Raji (cell line): ENCODE data around the gene PLXNC1.

Experiments used
- POLR2A ChIP-seq: IDR thresholded peaks from 2 replicates; pipeline ENCODE4 v1.6.1; 2011; ENCODE audit warnings: low read depth, low read length, control low read depth; ENCODE audit not compliant: insufficient read depth

Gene PLXNC1

DNA sequence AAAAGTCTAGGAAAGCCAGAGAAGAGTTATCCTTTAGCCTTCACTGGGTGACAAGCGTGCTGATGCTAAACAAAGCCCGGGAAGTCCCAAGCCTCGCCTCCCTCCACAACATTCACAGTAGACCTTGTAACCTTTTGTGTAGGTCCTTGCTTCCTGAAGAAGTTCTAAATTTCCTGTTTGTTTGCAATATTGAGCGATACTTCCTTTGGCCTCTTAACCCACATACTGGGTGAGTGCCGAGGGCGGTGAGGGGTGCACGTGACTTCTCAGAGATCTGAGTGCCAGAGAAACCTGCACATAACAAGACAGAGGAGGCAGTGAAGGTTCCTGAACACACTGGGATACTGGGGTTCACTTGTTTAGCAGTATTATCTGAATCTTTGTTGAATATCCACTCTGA is 134.3 kb downstream of the PLXNC1 start:
- no peak for TF ChIP-seq POLR2A

DNA sequence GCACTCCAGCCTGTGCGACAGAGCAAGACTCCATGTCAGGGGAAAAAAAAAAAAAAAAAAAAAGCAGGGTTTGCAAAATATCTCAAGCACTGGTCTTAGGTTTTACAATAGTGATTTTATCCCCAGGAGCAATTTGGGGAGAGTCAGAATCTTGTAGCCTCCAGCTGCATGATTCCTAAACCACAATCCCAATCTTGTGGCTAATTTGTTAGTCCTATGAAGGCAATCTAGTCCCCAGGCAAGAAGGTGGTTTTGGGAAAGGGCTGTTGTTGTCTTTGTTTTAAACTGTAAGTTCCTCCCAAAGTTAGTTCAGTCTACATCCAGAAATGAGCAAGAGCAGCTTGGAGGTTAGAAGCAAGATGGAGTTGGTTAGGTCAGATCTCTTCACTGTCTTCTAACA is 135.7 kb downstream of the PLXNC1 start:
- no peak for TF ChIP-seq POLR2A

DNA sequence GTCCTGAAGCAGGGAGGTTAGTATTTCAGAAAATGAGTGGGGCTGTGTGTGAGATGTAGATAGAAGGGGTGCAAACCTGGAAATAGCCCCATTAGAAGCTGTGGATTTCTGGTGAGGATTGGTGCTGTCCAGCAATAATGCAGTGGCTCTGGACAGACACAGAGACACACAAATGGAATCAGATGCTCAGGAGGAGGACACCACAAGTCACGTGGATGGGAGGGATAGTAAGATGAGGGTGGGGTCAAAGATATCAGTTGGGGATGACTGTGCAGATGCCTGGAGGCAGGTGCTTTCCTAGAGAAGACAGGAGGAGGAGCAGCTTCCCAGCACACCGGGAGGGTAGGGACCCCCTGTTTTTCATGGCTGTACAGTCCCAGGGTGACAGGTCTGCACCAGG is 136.5 kb downstream of the PLXNC1 start:
- TF ChIP-seq POLR2A, result no peak

DNA sequence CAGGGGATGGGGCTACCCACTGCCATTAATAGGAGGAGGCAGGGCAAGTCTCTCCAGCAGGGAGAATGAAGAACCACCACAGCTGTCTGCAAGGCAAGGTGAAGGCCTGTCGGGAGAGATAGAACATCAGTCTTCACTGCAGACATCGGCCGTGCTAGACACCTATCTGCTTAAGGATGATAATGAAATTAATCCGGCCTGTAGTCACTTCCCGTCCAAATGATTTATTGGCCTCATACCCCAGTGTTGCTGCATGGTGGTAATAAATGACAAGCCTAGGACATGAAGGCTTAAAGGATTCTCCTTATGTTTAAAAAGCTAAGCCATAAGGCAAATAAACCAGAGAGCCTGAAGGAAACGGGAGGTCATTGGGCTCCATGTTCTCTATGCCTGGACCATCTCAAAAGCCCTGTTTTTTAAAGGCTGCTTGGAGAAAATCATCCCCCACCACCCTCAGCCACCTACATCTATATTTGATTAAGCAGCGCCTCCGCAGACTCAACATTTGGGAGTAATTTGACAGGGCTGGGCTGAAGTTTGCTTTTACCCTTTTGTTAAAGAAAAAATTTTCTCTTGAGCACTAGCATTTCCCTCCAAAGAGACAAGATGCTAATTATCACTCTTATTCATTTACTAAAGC is 137.7 kb downstream of the PLXNC1 start:
- TF ChIP-seq POLR2A, result no peak

DNA sequence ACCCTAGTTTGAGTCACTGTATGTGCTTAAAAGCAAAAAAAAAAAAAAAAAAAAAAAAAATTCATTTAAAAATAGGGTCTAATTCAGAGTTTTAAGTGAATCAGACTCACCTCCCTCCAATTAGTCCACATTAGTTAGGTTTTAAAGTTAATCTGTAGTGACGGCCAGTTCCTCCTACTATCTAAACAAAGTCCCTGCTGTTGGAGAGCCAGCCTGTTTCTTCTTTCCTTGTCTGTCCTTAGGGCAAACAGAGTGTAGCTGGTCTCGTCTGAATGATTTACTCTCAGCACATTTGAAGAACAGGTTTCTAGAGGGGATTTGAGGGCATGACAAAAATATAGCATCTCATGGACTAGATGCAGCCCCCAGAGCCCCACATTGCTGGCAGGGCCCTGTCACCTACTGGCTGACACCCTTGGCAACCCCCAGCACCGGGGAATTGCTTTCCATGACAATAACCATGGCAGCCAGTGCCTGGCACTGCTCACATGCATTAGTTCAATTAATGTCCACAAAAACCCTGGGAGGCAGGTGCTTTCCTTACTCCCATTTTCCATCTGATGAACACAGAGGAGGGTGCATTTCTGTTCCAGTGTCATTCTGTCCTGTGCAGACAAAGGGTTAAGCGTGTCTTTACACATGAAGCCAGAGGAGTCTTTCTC is 138.3 kb downstream of the PLXNC1 start:
- TF ChIP-seq POLR2A, result no peak

DNA sequence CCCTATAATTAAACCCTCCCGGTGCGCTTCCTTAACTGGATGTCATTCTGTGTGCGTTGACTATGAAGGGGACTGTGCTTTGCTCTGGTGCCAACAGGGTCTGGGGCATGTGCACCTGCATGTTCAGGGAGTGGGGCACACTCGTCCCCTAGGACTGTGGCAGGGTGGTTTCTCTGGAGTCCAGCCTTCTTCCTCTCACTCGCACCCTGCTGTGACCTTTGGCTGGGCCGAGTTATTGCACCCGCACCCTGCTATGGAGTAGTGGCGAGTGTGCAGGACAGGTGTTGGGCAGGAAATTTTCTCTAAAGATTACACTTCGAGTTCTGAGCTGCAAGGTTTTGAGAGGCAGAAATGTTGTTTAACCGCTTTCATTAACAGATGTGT is 138.9 kb downstream of the PLXNC1 start:
- no peak for TF ChIP-seq POLR2A

DNA sequence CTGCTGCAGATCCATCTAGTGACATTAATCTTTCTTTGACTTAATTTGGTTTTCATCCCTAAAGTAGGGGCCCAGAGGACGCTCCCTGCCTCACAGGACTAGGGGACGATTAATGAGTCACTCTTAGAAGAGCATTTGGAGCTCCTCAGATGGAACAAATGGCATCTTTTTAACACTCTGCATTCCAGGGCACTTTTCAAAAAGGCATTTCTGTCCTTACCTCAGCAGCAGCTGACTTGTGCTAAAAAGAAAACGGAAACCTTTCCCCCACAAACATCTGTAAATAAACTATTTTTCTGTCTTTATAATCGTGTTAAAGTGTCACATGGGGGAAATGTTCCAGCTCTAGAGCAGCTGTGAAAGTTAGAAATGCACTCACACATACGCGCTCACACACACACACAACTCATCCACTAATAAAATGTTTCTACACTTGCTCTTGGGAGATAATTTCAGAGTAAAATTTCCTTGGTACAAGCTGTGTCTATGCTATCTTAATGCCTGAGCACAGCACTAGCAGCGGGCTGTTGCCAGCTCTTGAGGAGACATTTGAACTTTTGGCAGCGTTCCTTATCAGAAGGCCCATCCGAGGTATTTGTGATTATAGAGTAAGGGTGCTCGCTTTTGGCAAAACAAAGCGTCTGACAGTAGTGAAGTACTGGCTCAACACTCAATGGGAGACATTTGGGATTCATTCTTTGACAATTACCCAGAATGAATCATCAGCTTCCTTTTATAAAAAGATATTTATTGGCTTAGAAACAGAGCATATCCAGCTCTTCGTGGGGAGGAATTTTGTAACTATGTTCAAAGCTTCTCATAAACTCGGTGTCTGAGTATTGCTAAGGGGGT is 141.3 kb downstream of the PLXNC1 start:
- TF ChIP-seq POLR2A, result no peak

DNA sequence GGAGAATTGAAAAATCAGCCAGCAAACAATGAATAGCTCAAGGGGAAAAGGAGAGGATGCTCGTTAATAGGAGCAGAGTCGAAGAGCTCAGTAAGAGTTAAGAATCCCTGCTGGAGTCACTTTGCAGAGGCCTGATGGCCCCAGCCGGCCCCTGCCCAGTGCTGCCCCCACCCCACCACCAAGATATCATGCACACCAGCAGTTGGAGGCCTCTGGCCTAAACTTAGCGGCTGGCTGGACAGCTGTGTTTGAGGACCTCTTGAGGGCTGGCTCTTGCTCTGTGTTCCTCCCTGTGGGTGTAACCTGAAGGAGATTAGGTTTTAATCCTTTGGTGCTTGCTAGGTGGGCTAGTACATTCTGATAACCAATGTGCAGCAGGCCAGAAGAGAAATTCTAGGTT is 142.0 kb downstream of the PLXNC1 start:
- TF ChIP-seq POLR2A, result no peak

DNA sequence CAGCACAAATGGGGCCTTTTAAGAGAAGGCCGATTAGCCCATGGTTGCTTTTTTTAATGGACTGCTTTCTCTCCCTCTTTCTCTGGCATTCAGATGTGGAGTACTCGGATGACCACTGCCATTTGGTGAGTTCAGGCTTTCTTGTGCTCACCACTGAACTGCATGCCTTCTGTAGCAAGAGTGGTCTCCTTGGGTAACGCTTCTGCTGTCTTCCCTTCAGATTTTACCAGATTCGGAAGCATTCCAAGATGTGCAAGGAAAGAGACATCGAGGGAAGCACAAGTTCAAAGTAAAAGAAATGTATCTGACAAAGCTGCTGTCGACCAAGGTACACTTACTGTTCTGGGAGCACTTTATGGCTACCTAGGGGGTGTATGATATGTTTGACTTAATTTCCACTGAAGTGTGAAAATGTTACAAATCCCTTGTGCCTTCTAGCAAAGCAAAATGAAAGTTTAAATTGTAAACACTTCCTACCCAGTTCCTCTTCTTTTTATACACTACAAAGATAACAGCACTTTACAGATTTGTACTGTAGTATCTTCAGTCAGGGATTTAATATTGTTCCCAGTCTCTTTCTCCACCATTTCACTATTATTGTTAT is 148.8 kb downstream of the PLXNC1 start:
- no peak for TF ChIP-seq POLR2A

DNA sequence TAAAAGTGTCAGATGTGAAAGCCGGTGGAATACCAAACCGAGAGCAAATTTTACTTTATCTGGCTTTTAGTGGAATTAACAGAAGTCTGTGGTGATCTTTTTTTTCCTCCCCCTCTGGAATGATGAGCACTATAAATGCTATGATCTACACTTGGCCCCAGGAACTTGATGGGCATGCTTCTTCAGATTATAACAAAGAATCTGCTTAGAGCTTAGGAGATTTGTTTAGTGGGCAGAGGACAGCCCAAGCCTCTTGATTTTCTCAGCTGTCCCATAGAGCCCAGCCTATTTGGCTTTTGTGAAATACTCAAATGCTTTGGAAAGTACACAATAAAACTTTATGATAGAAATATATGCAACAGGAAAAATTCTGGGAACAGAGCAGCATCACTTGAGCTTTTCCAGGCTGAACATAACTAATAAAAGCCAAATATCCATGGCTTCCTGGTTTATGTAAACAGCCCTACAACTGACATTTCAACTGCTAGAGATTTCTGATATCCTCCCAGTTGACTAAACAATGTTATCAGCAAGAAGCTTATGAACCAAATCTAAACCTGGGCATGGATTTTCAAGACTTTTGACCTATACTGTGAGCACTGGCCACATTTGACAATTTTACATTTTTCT is 149.6 kb downstream of the PLXNC1 start:
- no peak for TF ChIP-seq POLR2A

DNA sequence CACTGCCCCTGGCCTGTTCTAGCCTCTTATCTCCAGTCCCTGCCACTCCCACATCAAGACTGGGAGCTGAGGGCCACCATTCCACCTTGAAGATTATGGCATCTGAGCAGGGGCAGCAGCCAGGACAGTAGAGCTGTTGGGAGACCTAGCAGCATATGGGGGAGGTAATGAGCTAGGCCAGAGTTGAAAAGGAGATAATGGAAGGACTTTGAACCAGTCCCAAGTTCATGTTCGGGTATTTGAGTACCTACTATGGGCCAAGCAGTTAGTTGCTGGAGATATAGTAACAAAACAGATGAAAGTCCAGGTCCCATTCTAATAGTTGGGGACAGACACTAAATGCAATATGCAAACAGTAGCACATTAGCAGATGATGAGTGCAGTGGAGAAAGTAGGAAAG is 151.5 kb downstream of the PLXNC1 start:
- TF ChIP-seq POLR2A, result no peak

DNA sequence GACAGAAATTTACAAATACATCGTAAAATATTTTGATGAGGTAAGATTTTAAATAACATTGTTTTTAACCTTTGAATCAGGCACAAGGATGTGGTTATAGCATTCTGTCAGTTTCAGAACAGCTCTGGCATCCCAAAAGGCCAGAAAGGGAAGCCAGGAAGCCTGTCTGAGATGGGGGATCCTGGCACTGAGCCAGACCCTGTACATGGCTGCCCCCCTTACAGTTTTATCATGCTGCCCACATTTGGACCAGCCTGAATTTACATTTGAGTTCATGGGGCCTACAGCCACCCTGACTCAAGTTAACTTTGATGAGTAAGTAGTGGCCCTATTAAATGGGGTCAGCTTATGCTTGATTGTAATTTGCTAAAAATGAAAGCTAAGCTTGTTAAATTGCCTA is 155.6 kb downstream of the PLXNC1 start:
- TF ChIP-seq POLR2A, result no peak

DNA sequence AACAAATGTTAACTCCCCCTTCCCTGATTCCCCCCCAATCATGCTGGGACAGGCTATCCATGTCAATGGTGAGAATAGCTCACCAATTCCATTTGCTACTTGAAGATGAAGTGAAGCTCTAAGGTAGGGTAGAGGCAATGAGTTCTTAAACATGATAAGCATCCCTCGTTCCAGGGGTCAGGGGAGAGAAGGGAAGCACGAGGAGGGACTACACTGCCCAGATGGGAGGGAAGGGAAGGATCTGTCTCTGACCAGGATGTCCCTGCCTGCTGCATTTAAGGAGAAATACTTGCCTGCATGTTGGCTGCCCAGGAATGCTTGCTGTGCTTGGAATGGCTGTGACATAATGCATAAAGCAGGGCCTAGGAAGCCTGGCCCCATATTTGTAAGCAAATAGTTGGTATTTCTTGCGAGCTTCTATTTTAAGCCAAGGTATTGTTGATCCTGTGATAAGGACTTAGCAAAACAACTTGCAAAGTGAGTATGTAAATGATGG is 156.2 kb downstream of the PLXNC1 start:
- no peak for TF ChIP-seq POLR2A

DNA sequence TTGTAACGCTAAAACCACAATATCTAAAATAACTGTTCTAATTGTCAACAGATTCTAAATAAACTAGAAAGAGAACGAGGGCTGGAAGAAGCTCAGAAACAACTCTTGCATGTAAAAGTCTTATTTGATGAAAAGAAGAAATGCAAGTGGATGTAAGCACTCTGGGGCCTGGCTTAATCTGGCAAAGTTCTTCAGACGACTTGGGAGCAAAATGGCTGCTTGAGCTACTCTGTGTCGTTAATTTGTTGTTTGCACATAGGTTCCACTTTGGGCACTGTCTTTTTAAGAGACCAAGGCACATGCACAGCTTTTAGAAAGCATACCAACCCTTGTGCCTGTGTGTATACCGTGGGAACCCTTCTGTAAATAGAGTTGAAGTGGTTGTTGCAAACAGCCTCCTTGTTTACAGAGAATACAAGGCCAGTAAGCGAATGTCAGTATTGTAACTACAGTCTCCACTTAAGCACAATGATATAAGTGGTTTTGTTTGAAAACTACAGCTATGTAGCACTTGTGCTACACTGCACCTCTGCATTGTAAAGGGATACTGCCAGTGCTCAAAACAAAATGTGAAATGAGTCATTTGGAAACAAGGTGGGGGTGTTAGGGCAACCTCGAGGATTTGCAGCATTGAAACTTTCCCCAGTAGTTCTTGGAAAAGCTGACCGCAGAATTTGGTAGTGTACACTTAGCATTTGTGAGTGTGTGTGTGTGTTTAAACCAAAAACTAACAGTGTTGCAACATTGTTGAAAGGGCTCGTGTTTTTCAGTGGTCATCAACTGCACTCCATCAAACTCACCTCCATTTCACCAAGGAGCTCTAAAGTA is 157.0 kb downstream of the PLXNC1 start:
- no peak for TF ChIP-seq POLR2A
